Embryonic facial prominence (tissue), 1 donor: ENCODE data around the gene URI1.
"Not testable (repeated sequence)": the region's sequence is repeated elsewhere in the genome, so short reads cannot be mapped to it uniquely, and the experiment has no call there.

Source experiments
- DNase-seq: peaks from one replicate; pipeline ENCODE4 v3.0.0-alpha.2; 2016; ENCODE audit errors: extremely low spot score

Gene URI1

GRCh38 chr19:29941828-29942403 lies at the start of gene URI1:
Gene URI1, plus strand, starts transcription at chr19:29942239. Its CDS starts 309 bp downstream, at chr19:29942548.
- peak; percentile 62 for DNase-seq

- DNase-seq, result no peak
These were observed 48.3 kb upstream of the URI1 start for GRCh38 chr19:29893606-29894284.

- DNase-seq, result no peak
These were observed 45.2 kb upstream of the URI1 start for GRCh38 chr19:29896802-29897201.

- no peak for DNase-seq
These were observed 44.6 kb upstream of the URI1 start for GRCh38 chr19:29897466-29897865.

- no peak for DNase-seq
These were observed 38.0 kb upstream of the URI1 start for GRCh38 chr19:29904017-29904416.

- DNase-seq, result no peak
These were observed 32.8 kb upstream of the URI1 start for GRCh38 chr19:29908963-29909944.

- DNase-seq, result no peak
These were observed 27.1 kb upstream of the URI1 start for GRCh38 chr19:29914933-29915332.

GRCh38 chr19:29915832-29916231 lies 26.2 kb upstream of the URI1 start:
- not testable (repeated sequence) for DNase-seq

- no peak for DNase-seq
These were observed 24.1 kb upstream of the URI1 start for GRCh38 chr19:29917911-29918310.

GRCh38 chr19:29918891-29919290 lies 23.1 kb upstream of the URI1 start:
- no peak for DNase-seq

- DNase-seq, result no peak
These were observed 19.1 kb upstream of the URI1 start for GRCh38 chr19:29922972-29923371.

- no peak for DNase-seq
These were observed 18.4 kb upstream of the URI1 start for GRCh38 chr19:29923653-29924052.

GRCh38 chr19:29926031-29926430 lies 16.0 kb upstream of the URI1 start:
- no peak for DNase-seq

GRCh38 chr19:29926801-29927200 lies 15.2 kb upstream of the URI1 start:
- DNase-seq, result no peak

GRCh38 chr19:29927944-29928625 lies 14.0 kb upstream of the URI1 start:
- DNase-seq, result no peak

- no peak for DNase-seq
These were observed 13.2 kb upstream of the URI1 start for GRCh38 chr19:29928831-29929230.

GRCh38 chr19:29934257-29934656 lies 7.8 kb upstream of the URI1 start:
- no peak for DNase-seq

- DNase-seq, result no peak
These were observed 7.3 kb upstream of the URI1 start for GRCh38 chr19:29934781-29935180.

GRCh38 chr19:29936409-29936808 lies 5.6 kb upstream of the URI1 start:
- DNase-seq, result no peak

GRCh38 chr19:29939628-29940027 lies 2.4 kb upstream of the URI1 start:
- no peak for DNase-seq

GRCh38 chr19:29940971-29941585 lies 961 bp upstream of the URI1 start:
- DNase-seq, result no peak
